Measurements from ENCODE around the gene JUNB.

DNA sequence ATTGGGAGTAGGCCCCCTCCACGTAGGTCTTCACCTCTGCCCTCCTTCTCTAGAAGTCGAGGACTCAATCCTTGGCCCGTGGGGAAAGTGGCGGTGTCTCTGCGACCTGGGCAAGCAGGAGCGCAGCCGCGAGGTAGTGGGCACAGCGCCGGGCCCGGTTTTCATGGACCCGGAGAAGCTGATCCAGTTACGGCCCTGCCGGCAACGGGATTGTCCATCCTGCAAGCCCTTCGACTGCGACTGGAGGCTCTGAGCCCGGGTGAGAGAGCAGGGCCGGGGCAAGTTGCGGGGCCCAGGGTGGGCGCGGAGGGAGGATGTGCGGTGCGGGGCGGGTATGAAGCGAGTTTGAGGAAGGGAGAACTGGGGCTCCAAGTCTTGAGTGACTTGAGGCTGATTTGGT is 12.8 kb downstream of the JUNB start:
- TF ChIP-seq CTCF (tag by site-specific recombination; IDR thresholded peaks at IDR 0.05) (no peak), SP2 (tag by site-specific recombination; IDR thresholded peaks at IDR 0.05) (no peak), ZNF274 (IDR thresholded peaks at IDR 0.05; ENCODE audit: low read length) (no peak), ZNF274 (tag by site-specific recombination; IDR thresholded peaks at IDR 0.05; ENCODE audit: borderline replicate concordance) (no peak), ZSCAN23 (tag by site-specific recombination; IDR thresholded peaks at IDR 0.05) (no peak), ZNF785 (tag by site-specific recombination; IDR thresholded peaks at IDR 0.05) (no peak), TCF7L2 (IDR thresholded peaks at IDR 0.05; ENCODE audit: borderline replicate concordance, low read depth, low read length) (no peak), ZNF175 (tag by site-specific recombination; IDR thresholded peaks at IDR 0.05) (no peak), ZNF596 (tag by site-specific recombination; IDR thresholded peaks at IDR 0.05) (no peak), ZNF184 (tag by site-specific recombination; IDR thresholded peaks at IDR 0.05) (no peak)
- TF ChIP-seq, protein P1, sequence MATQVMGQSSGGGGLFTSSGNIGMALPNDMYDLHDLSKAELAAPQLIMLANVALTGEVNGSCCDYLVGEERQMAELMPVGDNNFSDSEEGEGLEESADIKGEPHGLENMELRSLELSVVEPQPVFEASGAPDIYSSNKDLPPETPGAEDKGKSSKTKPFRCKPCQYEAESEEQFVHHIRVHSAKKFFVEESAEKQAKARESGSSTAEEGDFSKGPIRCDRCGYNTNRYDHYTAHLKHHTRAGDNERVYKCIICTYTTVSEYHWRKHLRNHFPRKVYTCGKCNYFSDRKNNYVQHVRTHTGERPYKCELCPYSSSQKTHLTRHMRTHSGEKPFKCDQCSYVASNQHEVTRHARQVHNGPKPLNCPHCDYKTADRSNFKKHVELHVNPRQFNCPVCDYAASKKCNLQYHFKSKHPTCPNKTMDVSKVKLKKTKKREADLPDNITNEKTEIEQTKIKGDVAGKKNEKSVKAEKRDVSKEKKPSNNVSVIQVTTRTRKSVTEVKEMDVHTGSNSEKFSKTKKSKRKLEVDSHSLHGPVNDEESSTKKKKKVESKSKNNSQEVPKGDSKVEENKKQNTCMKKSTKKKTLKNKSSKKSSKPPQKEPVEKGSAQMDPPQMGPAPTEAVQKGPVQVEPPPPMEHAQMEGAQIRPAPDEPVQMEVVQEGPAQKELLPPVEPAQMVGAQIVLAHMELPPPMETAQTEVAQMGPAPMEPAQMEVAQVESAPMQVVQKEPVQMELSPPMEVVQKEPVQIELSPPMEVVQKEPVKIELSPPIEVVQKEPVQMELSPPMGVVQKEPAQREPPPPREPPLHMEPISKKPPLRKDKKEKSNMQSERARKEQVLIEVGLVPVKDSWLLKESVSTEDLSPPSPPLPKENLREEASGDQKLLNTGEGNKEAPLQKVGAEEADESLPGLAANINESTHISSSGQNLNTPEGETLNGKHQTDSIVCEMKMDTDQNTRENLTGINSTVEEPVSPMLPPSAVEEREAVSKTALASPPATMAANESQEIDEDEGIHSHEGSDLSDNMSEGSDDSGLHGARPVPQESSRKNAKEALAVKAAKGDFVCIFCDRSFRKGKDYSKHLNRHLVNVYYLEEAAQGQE (tag by site-specific recombination; IDR thresholded peaks at IDR 0.05) = no peak
- TF ChIP-seq, protein P2, sequence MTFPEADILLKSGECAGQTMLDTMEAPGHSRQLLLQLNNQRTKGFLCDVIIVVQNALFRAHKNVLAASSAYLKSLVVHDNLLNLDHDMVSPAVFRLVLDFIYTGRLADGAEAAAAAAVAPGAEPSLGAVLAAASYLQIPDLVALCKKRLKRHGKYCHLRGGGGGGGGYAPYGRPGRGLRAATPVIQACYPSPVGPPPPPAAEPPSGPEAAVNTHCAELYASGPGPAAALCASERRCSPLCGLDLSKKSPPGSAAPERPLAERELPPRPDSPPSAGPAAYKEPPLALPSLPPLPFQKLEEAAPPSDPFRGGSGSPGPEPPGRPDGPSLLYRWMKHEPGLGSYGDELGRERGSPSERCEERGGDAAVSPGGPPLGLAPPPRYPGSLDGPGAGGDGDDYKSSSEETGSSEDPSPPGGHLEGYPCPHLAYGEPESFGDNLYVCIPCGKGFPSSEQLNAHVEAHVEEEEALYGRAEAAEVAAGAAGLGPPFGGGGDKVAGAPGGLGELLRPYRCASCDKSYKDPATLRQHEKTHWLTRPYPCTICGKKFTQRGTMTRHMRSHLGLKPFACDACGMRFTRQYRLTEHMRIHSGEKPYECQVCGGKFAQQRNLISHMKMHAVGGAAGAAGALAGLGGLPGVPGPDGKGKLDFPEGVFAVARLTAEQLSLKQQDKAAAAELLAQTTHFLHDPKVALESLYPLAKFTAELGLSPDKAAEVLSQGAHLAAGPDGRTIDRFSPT (tag by site-specific recombination; IDR thresholded peaks at IDR 0.05) = no peak
- TF ChIP-seq, protein P3, sequence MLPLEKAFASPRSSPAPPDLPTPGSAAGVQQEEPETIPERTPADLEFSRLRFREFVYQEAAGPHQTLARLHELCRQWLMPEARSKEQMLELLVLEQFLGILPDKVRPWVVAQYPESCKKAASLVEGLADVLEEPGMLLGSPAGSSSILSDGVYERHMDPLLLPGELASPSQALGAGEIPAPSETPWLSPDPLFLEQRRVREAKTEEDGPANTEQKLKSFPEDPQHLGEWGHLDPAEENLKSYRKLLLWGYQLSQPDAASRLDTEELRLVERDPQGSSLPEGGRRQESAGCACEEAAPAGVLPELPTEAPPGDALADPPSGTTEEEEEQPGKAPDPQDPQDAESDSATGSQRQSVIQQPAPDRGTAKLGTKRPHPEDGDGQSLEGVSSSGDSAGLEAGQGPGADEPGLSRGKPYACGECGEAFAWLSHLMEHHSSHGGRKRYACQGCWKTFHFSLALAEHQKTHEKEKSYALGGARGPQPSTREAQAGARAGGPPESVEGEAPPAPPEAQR (tag by site-specific recombination; IDR thresholded peaks at IDR 0.05) = no peak

Data from HEK293 (cell line).